Stimulated activated naive CD8-positive, alpha-beta T cell treated with anti-CD3 and anti-CD28 coated beads, Interleukin-15, amount 100 ng/mL, for 72 hours (primary cell): Measurements from ENCODE around the gene WDFY4.

Experiments
- ATAC-seq: fragments of 150-1000 bp; cut with Tn5 transposase; 2 replicates; pipeline ENCODE4 v1.10.0; 2021; ENCODE audit warnings: mild to moderate bottlenecking, moderate library complexity
- DNase-seq, 2 donors: peaks; one replicate each; pipeline ENCODE4 v3.0.0; 2021 to 2022
- H3K27ac Mint-ChIP-seq, 2 donors: one replicate each; pipeline ENCODE4 v1.8.0; 2022; ENCODE audit warnings: mild to moderate bottlenecking in 2 of 2, mixed read lengths in 2 of 2, moderate library complexity in 2 of 2
- H3K27me3 Mint-ChIP-seq: one replicate; pipeline ENCODE4 v1.8.0; 2022; ENCODE audit warnings: mixed read lengths
- H3K4me1 Mint-ChIP-seq: one replicate; pipeline ENCODE4 v1.8.0; 2022; ENCODE audit warnings: mild to moderate bottlenecking, mixed read lengths
- H3K4me3 Mint-ChIP-seq, 2 donors: one replicate each; pipeline ENCODE4 v1.8.0; 2022; ENCODE audit warnings: mild to moderate bottlenecking in 2 of 2, mixed read lengths in 2 of 2, moderate library complexity in 1 of 2
- H3K9me3 Mint-ChIP-seq, 2 donors: one replicate each; pipeline ENCODE4 v1.8.0; 2022; ENCODE audit warnings: mixed read lengths in 2 of 2

Gene WDFY4

DNA sequence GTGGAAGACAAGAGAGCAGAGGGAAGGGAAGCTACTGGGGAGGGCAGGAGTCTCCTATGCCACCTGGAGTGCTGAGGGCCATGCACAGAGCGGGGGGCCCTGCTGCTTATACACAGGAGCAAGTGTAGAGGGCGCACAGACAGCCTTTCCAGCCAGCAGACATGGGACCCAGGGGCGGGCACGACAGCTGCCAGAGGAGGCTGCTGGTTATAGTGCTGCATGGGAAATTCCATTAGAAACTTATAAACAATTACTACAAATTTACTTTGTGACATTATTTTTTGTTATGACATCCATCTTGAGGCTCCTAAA is 90.5 kb downstream of the WDFY4 start:
- Mint-ChIP-seq H3K27ac (no peak overlapping the region), H3K27me3 (no peaks in the 10 kb centered on the region), H3K4me1 (no peaks in the 10 kb centered on the region), H3K9me3 (no peaks in the 10 kb centered on the region), H3K4me3 (no peak overlapping the region)
- ATAC-seq: no peak
- no peak for DNase-seq

DNA sequence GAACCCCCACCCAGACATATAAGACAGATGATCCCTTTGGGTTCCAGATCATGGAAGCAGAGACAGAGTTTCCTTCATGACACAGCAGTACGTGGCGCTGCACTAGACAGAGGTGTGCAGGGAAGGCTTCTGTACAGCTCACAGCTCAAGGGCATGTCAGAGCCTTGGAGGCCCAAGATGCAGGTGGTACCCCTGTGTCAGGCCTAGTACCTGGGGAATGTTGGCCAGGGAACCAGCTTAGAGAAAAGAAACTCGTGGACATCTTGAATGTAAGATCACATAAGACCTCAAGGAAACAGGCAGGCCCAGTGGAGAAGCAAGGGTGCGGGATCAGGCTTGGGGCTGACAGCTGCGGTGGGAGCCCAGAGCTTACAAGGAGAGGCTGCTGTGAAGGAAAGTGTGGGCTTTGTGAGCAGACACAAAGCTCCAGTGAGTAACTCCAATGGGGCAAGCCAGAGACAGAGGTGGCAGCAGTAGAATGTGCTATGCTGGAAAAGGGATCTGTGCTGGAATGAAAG is 91.4 kb downstream of the WDFY4 start:
- no peak overlapping the region for H3K4me3 Mint-ChIP-seq
- DNase-seq (no peak), ATAC-seq (no peak)
- H3K27me3 Mint-ChIP-seq: no peaks in the 10 kb centered on the region
- H3K27ac Mint-ChIP-seq: no peak overlapping the region
- no peaks in the 10 kb centered on the region for H3K4me1 Mint-ChIP-seq
- no peaks in the 10 kb centered on the region for H3K9me3 Mint-ChIP-seq

DNA sequence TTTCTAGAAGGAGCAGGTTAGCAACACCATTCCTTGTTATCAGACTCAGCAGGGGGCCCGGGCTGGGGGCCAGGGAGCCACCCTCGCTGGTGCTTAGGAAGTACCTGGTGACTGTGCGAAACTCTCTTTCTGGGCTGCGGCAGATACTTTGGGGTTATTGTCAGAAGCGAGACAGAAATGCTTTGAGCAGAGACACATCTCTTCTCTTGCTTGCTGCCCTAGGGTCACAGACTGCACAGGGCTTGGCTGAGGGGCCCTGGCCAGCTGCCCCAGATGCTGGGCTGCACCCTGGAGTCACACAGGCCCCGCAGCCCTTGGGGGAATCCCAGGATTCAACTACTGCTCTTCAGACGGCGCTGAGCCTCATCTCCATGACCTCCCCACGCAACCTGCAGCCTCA is 91.9 kb downstream of the WDFY4 start:
- Mint-ChIP-seq H3K27ac (no peak overlapping the region), H3K4me3 (no peak overlapping the region)
- ATAC-seq: no peak

DNA sequence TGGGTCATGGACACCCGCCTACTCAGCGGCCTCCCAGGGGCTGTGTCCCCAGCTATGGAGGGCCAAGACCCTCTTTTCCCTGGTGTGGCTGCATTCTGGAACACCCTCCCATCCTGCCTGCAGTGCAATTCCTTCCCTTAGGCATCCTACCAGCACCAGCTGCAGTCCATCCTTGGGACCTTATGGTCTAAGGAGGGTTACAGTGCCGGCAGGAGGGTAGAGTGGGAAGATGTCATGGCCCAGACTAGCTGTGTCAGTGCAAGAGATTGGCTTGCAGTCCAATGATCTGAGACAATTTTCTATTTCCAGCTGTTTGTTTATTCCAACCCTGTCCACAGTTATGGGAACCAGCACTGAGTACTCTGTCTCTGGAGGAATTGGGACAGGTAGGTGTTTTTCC is 92.4 kb downstream of the WDFY4 start:
- no peaks in the 10 kb centered on the region for H3K4me1 Mint-ChIP-seq
- H3K27ac Mint-ChIP-seq: no peak overlapping the region
- no peak for DNase-seq
- H3K9me3 Mint-ChIP-seq: no peaks in the 10 kb centered on the region
- peaks cover under 1% of the 10 kb centered on the region for H3K27me3 Mint-ChIP-seq
- no peak for ATAC-seq
- no peak overlapping the region for H3K4me3 Mint-ChIP-seq

More for the DNA sequence above, 91.9 kb downstream of the WDFY4 start:
- no peak for DNase-seq
- Mint-ChIP-seq H3K9me3 (no peaks in the 10 kb centered on the region), H3K4me1 (no peaks in the 10 kb centered on the region), H3K27me3 (no peaks in the 10 kb centered on the region)

DNA sequence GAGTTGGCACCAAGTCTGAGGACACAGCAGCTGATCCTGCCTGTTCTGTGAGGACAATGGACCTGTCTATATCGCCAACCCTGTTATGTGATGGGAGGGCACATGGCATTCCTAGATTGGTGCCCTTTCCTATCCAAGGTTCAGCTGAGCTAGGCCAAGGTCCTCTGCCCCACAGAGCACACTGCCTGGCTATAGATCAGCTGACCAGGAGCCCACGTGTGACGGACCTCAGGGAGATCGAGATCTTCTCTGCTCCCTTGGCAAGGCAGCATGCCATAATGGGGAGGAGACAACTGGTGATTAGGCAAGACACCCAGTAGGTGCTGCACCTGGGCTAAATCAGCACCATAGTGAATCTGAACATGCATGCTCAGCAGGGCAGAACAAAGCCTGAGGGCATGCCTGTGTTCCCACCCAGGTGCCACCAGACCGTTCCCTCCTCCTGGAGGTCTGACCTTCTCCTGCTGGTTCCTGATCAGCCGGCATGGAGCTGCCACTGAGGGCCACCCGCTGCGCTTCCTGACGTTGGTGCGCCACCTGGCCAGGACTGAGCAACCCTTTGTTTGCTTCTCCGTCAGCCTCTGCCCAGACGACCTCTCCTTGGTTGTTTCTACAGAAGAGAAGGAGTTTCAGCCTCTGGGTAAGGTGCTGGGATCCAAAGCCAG is 93.7 kb downstream of the WDFY4 start:
- ATAC-seq: no peak
- Mint-ChIP-seq H3K27me3 (peaks cover 10% of the 10 kb centered on the region), H3K27ac (no peak overlapping the region), H3K4me1 (no peaks in the 10 kb centered on the region), H3K4me3 (no peak overlapping the region), H3K9me3 (no peaks in the 10 kb centered on the region)
- DNase-seq: no peak

DNA sequence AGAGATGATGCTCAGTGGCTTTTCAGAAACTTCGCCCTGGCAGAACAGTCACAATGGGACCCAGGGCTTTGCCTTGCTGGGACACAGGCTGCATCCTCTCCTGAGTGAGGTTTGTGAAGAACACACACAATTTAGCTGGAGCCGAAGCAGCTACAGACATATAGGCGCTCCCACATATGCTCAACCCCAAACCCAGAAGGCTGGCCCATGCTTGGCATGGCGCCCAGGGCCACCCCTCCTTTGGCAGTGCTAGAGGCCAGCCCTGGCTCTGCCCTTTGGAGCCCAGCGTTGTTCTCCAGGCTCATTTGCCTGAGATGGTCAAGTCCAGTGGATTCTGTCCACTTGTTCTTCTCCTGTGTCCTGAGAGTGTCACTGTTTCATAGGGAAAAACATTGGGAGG is 94.4 kb downstream of the WDFY4 start:
- ATAC-seq (no peak), DNase-seq (no peak)
- Mint-ChIP-seq H3K4me3 (no peak overlapping the region), H3K9me3 (no peaks in the 10 kb centered on the region), H3K4me1 (no peaks in the 10 kb centered on the region), H3K27ac (no peak overlapping the region), H3K27me3 (peaks cover 10% of the 10 kb centered on the region)

DNA sequence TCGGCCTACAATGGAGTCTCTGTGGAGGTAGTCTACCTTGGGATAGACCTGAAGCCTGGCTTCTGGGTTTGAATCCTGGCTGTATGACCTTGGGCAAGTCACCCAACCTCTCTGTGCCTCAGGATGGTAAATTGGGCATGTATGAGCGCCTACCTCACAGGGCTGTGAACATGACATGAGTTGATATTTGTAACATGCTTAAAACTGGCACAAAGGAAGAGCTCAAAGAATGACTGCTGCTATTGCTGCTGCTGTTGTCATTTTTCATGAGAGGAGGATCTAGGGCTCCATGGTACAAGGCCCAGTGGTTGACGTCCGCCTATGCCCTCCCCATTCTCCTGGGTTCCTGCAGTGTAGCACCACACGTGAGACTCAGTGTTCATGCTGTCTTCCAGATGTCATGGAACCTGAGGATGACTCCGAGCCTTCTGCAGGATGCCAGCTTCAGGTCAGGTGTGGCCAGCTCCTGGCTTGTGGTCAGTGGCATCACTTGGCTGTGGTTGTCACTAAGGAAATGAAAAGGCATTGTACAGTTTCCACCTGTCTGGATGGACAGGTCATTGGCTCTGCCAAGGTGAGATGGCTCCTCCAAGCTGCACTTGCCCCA is 95.0 kb downstream of the WDFY4 start:
- DNase-seq (no peak), ATAC-seq (no peak)
- H3K9me3 Mint-ChIP-seq: no peaks in the 10 kb centered on the region
- H3K27me3 Mint-ChIP-seq: peaks cover 10% of the 10 kb centered on the region
- H3K4me1 Mint-ChIP-seq: no peaks in the 10 kb centered on the region
- H3K27ac Mint-ChIP-seq: no peak overlapping the region
- no peak overlapping the region for H3K4me3 Mint-ChIP-seq

DNA sequence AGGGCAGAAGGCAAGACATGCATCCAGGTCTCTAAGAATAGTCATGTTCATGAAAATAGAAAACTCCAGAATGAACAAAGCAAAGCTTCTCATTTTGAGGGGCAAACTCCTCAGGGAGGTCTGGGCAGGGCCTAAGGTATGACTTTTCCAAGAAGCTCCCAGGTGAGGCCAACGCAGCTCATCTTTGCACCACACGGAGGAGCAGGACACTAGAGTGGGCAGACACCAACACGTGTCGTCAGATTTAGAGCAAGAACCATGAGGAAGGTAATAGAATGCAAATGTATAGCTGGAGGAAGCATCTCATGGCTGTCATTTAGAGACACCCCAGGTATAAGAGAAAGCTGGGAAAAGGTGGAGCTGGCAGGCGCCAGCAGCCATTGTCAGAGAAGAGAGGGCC is 95.7 kb downstream of the WDFY4 start:
- no peak overlapping the region for H3K27ac Mint-ChIP-seq
- H3K4me3 Mint-ChIP-seq: no peak overlapping the region
- DNase-seq: no peak
- H3K27me3 Mint-ChIP-seq: peaks cover 10% of the 10 kb centered on the region
- no peaks in the 10 kb centered on the region for H3K4me1 Mint-ChIP-seq
- no peaks in the 10 kb centered on the region for H3K9me3 Mint-ChIP-seq
- ATAC-seq: no peak

DNA sequence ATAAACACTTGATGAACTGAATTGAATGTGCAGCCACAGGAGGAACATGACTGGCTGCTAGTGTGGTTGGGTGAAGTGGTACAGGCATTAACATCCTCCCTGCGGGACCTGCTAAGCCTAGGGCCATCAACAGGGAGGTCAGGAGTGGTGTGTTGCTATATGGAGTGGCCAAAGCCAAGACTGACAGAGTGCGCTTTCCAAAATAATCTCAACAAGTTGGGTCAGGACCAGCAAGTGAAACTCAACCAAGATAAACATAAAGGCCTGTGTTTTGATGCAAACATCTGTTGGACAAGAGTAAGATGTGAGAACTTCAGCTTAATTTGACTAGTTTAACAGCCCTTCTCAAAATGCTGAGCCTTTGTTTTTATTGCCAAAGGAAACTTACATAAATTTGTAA is 97.7 kb downstream of the WDFY4 start:
- Mint-ChIP-seq H3K27ac (no peak overlapping the region), H3K4me3 (no peak overlapping the region), H3K9me3 (no peaks in the 10 kb centered on the region), H3K27me3 (peaks cover 10% of the 10 kb centered on the region), H3K4me1 (no peaks in the 10 kb centered on the region)
- ATAC-seq: no peak
- no peak for DNase-seq

DNA sequence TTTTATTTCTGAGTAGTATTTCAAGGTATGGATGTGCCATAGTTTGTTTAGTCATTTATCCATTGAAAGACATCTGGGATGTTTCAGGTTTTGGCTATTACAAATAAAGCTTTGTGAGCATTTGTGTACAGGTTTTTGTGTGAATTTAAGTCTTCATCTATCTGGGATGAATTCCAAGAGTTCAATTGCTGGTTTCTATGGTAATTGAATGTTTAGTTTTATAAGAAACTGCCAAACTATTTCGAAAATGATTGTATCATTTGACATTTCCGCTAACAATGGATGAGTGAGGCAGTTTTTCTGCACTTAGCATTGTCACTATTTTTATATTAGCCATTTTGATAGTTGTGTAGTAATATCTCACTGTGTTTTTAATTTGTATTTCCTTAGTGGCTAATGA is 99.4 kb downstream of the WDFY4 start:
- no peak for DNase-seq

DNA sequence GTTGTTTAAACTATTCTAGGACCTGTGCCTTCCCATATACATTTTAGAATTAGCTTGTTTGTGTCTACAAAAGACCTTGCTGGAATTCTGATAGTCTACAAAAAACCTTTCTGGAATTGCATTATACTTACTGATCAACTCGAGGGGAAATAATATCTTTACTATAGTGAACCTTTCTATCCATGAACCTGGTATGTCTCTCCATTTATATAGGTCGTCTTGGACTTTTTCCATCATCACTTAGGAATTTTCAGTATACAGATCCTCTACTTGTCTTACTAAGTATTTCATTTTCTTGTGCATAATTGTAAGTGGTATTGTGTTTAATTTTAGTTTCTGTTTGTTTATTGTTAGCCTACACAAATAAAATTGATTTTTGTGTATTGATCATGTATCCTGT is 101.1 kb downstream of the WDFY4 start:
- Mint-ChIP-seq H3K27me3 (peaks cover 19% of the 10 kb centered on the region), H3K4me3 (no peak overlapping the region), H3K9me3 (no peaks in the 10 kb centered on the region), H3K4me1 (no peaks in the 10 kb centered on the region), H3K27ac (no peak overlapping the region)
- no peak for DNase-seq
- no peak for ATAC-seq

More for the DNA sequence above, 99.4 kb downstream of the WDFY4 start:
- H3K27ac Mint-ChIP-seq: no peak overlapping the region
- no peak overlapping the region for H3K4me3 Mint-ChIP-seq
- no peaks in the 10 kb centered on the region for H3K9me3 Mint-ChIP-seq
- H3K4me1 Mint-ChIP-seq: no peaks in the 10 kb centered on the region
- H3K27me3 Mint-ChIP-seq: peaks cover 10% of the 10 kb centered on the region
- ATAC-seq: no peak

DNA sequence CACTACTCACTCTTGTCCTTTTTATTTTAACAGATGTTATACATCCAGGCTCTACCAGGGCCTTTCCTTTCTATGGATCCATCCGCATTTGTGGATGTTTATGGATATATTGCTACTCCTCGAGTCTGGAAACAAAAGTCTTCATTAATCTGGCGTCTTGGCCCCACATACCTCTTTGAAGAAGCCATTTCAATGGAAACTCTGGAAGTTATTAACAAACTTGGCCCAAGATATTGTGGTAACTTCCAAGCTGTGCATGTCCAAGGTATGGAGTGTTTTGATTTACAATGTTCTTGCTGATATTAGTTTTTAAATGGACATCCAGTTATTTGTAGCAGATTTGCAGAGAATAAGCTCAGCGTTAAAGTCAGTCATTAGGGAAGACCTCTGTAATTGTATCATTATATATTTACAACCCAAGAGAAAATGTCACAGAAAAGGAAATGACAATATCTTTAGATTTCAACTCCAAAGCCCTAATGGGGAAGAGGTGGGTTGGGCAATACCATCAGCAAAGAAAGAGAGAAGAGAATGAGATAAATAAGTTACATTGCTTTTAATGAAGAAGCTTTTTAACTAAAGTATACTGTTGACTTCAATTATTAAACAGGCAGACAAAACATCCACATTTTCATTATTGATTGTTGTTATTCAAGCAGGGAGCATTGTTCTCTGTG is 102.1 kb downstream of the WDFY4 start:
- Mint-ChIP-seq H3K27me3 (peaks cover 21% of the 10 kb centered on the region), H3K27ac (no peak overlapping the region), H3K9me3 (no peaks in the 10 kb centered on the region), H3K4me3 (no peak overlapping the region), H3K4me1 (no peaks in the 10 kb centered on the region)
- no peak for ATAC-seq
- DNase-seq: no peak

DNA sequence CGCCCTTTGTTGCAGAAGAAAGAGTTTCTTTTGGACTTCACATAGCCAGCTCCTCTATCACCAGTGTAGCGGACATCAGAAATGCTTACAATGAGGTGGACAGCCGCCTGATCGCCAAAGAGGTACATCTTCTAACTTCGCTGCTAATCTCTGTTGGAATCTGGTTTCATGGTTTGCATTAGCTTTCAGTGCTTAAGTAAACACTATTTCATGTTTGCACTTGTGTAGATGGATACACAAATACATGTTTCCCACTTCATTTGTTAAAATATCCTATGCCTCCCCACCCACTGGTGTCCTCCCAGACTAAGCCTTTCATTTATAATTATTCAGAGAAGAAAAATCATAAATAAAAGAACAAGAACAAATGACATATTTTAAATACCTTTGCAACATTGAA is 103.9 kb downstream of the WDFY4 start:
- Mint-ChIP-seq H3K4me1 (no peaks in the 10 kb centered on the region), H3K27me3 (peaks cover 19% of the 10 kb centered on the region), H3K4me3 (no peak overlapping the region), H3K9me3 (no peaks in the 10 kb centered on the region), H3K27ac (no peak overlapping the region)
- ATAC-seq (no peak), DNase-seq (no peak)

DNA sequence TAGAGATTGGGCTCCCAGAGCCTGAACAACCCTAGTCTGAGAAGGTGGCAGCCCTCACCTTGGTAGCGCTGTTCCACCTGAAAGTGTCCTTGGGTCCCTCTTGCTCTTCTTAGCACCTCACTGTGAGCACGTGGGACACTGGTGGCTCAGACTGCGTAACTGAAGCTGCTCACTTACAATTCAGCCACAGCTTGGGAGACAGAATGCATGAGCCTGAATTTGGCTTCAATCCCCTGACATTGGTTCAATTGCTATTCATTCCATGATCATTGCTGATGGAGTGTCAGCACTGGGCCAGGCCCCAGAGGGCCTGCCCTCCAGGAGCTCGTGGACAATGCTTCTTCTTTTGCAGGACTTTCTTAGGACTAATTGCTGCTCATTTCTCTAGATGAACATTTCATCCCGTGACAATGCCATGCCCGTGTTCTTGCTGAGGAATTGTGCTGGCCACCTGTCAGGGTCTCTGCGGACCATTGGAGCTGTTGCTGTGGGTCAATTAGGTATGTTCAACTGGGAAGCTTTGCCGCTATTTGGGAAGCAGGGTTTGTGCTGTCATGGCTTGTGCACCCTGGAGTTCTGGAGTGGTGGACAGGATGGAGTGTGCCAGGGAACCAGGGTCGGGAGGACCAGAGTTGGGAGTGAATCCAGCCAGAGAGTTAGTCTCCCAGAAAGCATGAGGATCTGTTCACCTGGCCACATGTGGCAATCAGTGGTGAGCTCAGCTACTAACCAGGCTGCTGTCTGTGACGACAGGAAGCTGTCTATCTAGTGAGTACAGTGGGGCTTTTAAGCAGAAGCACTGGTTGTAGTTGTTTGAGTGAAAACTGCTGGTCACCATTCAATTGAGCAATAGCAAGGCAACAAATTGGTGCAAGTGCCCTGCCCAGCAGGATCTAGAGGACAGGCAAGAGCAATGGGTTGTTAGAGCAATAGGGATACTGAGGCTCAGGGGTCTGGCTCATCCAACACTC is 105.1 kb downstream of the WDFY4 start:
- no peak overlapping the region for H3K27ac Mint-ChIP-seq
- peaks cover 19% of the 10 kb centered on the region for H3K27me3 Mint-ChIP-seq

DNA sequence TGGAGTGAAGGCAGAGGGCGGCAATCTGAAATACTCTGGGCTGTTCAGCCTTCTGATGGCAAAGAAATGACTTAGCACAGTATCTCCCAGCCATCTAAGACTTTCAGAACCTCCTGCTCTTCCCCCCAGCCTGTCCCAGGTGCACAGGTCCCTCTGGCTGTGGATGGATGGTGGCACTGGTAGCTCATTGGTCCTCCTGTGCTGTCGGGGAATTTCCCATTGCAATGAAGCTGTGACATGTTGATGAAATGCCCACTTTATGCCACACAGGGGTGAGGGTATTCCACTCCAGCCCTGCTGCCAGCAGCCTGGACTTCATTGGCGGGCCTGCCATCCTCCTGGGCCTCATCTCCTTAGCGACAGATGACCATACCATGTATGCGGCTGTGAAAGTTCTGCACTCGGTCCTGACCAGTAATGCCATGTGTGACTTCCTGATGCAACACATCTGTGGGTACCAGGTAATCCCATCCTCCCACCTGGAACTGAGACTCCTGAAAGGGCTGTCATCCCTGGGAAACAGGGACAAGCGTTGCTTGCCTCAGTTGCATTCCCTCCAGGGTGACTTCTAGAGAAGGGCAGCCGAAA is 105.9 kb downstream of the WDFY4 start:
- H3K9me3 Mint-ChIP-seq: no peaks in the 10 kb centered on the region
- H3K4me3 Mint-ChIP-seq: no peak overlapping the region
- peaks cover 19% of the 10 kb centered on the region for H3K27me3 Mint-ChIP-seq
- no peak for ATAC-seq
- no peak overlapping the region for H3K27ac Mint-ChIP-seq
- no peak for DNase-seq
- H3K4me1 Mint-ChIP-seq: no peaks in the 10 kb centered on the region

More for the DNA sequence above, 105.1 kb downstream of the WDFY4 start:
- DNase-seq (no peak), ATAC-seq (no peak)
- H3K9me3 Mint-ChIP-seq: no peaks in the 10 kb centered on the region
- H3K4me3 Mint-ChIP-seq: no peak overlapping the region
- H3K4me1 Mint-ChIP-seq: no peaks in the 10 kb centered on the region
